Suppressor macrophage (primary cell): ENCODE measurements around the gene FCHSD1.
"Not testable (repeated sequence)": the region's sequence is repeated elsewhere in the genome, so short reads cannot be mapped to it uniquely, and the experiment has no call there.

ENCODE experiments used
- DNase-seq, 4 experiments: peaks; one replicate each; pipeline ENCODE4 v3.0.0-alpha.2; 2020 to 2022

The FCHSD1 gene

DNA sequence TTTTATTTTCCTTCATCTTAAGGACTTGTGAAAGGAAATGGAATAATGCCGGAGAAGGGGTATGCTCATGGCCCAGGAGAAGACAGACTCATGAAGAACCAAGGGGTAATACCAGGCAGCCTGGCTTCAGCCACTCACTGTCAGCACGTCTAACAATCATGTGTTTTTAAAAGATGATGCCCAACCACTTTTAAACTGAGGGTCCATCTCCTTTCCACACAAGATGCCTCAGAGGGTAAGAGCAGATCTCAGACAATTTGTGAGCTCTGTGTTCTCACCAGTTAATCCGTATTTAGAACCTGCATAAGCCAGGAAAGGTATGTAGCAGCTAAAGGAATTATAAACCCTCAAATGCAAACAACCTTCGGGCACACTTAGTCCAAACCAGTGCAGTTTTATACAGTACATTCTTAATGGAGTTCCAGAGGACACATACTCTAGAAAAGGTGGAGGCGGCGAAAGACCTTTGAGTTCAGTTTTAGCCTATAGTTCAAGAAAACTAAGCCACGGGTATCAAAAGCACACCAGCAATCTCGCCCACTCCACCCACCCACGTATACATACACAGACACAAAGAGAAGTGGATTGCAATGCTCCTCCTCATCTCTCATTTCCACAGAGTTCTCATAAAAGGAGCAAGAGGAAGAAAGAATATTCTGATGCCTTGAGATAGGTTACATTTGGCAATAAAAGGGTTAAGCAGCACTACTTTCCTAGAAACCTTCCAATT lies 35.1 kb downstream of the FCHSD1 start:
- DNase-seq: peak; percentile 49 to 75 (median 71)

DNA sequence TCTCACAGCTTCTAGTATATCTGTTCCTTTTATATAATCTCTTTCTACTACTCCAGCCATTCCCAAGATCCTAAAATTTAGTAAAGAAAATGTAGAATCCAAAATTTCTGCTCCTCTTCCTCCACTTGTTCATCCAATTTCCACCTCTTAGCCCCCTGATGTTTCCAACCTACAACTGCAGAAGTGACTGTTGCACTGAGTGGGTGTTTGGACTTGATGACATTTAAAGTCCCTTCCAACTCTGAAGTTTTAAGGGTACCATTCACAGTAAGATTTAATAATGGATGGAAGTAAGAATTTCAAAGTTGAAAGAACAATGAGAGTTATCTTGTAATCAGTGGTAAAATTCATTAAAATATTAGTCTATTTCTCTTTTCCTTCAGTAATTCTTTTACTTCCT lies 37.9 kb downstream of the FCHSD1 start:
- peak in 1 of 4 experiments; percentile 28 for DNase-seq

DNA sequence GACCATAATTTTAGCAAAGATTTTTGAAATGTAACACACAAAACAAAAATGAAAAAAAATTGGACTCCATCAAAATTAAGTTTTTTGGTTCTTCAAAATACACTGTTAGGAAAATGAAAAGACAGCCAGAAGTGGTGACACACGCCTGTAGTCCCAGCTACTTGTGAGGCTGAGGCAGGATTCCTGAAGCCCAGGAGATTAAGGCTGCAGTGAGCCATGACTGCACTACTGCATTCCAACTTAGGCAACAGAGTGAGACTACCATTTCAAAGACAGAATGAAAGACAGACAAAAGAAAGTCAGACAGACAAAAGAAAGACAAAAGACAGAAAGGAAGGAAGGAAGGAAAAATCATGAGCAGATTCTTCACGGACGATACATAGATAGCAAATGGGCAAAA lies 39.9 kb downstream of the FCHSD1 start:
- no peak for DNase-seq

DNA sequence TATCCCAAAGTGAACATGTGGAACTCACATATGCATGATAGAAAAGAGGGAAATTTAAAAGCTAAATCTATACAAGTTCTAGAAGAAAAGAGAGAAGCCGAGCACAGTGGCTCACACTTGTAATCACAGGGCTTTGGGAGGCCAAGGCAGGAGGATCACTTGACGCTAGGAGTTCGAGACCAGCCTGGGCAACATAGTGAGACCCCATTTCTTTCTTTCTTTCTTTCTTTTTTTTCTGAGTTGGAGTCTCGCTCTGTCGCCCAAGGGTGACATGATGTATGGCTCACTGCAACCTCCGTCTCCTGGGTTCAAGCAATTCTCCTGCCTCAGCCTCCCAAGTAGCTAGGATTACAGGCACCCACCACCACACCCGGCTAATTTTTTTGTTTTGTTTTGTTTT lies 41.3 kb downstream of the FCHSD1 start:
- DNase-seq: not testable (repeated sequence)

DNA sequence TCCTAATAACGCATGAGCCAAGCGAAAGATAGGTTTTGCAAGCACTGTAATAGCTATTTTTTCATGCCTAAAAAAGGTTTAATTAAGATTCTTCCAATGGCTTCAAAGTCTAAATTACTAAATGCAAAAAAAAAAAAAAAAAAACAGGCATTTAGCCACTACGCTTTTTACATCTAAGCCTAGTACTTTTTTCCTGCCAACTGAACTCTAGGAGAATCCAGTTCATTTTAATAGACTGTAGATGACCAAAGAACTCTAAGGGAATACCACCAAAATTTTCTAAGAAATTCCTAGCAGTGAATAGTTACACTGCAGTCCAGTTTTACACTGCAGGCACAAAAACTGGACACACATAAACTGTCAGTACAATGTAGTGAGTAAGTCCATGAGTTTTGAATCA lies 42.2 kb downstream of the FCHSD1 start:
- DNase-seq: no peak

DNA sequence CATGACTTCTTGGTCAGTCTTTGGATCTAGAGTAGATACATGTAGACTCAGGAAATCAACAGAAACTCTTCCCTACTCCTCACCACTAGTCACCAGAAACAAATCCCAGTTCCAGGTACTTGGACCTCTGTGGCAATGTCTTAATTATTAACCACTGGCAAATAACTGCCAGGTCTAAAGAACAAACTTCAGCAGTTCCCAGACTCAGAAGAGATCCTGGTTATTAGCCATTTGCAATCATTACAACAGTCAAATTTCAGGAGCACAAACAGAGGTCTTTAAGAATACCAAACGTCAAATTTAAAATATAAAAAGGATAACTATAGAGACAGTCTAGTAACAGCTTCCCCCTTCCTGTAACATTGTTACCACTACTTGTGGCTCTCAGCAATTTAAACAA lies 42.7 kb downstream of the FCHSD1 start:
- DNase-seq: no peak

DNA sequence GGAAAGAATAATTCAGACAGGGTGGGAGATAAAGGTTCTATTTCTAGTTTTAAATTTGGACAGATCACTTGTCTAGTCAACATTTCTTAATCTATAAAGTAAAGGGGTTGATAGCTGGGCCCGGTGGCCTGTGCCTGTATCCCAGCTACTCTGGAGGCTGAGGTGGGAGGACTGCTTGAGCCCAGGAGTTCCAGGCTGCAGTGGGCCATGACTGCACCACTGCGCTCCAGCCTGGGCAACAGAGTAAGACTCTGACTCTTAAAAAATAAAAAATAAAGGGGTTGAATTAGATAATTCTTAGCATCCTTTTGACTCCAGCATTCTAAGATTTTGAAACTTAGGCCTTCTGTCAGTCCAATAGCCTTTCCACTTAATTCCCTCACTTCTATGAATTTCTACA lies 43.2 kb downstream of the FCHSD1 start:
- DNase-seq: no peak

DNA sequence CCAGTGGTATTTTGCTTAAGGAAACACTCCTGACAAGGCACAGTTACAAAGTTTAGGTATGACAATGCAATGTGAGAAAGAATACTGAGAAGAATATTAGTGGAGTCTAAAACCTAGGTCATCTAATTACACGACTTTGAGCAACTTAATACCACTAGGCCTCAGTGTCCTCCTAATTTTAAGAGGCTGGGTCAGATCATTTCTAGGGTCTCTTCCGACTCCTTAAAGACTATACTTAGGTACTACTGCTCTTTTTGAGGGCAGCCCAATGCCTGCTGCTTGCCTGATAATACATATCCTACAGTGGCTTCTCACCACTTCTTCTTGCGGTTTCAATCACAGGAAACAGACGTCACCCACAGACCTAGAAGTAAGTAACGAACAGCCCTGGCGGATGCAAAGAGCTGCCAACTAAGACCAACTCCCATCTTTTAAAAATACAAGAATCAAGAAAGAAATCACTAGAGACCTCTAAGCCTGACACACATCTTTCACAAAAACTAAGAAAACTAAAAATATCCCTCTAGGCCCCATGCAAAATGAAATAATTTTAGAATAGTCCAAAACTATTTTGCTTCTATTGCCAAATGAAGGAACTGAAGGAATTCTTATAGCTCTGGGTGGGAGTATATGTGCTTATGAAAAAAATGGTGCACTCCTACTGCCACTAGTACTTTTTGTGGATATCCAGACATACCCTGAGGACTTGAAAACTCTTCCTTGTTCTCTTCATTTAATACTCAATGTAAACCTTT lies 45.5 kb downstream of the FCHSD1 start:
- DNase-seq: peak; percentile 80 to 91 (median 86)

DNA sequence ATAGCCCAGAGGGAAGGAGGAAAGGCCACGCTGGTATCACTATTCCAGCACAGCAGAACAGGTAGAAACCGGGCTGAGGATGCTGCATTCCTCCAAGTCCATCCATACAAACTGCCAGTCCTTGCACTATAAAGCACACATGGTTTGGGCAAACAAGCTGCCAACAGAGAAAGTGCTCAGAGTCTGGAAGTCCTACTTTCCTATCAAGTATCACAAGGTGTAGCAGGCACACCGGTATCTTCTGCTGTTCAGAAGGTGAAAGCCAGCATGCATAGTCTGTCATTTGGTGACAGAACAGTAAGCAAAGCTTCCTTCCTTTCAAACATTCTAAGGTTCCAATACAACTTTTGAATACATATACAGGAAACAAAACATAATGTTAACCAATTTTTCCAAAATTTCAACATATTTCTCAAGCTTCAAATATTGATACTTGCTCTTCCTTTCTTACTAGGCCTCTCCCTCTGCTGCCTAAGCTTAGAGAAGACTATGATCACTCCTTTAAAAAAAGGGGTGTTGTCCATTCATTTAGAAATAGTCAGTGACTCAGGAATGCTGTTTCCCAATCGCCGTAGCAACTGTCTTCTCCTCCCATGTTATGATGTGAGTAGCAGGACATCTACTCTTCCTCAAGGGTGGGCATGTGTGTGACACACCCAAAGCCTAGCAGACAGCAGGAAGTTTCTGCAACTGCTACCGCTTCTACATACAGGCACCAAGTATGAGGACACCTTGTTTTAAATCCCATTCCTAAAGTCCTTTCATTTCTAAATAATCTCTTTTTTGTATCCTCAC lies 47.1 kb downstream of the FCHSD1 start:
- DNase-seq: peak; percentile 89 to 97 (median 92)

DNA sequence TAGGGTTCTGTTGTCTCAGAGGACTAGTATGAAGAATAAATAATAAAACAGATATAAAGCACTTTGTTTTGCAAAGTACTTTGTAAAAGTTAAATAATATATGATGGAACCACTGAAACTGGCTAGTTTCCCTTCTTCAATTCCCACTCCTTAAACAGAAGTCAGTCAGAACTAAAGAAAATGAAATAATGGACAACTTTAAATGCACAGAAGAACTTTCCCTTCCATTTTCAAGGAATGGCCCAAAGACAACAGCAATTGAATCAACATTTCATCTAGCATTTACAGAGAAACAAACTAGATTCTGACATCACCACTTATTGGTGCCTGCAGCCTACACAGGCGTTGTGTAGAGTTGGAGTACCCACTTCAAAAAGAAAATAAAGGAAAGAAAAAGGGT lies 48.6 kb downstream of the FCHSD1 start:
- no peak for DNase-seq

DNA sequence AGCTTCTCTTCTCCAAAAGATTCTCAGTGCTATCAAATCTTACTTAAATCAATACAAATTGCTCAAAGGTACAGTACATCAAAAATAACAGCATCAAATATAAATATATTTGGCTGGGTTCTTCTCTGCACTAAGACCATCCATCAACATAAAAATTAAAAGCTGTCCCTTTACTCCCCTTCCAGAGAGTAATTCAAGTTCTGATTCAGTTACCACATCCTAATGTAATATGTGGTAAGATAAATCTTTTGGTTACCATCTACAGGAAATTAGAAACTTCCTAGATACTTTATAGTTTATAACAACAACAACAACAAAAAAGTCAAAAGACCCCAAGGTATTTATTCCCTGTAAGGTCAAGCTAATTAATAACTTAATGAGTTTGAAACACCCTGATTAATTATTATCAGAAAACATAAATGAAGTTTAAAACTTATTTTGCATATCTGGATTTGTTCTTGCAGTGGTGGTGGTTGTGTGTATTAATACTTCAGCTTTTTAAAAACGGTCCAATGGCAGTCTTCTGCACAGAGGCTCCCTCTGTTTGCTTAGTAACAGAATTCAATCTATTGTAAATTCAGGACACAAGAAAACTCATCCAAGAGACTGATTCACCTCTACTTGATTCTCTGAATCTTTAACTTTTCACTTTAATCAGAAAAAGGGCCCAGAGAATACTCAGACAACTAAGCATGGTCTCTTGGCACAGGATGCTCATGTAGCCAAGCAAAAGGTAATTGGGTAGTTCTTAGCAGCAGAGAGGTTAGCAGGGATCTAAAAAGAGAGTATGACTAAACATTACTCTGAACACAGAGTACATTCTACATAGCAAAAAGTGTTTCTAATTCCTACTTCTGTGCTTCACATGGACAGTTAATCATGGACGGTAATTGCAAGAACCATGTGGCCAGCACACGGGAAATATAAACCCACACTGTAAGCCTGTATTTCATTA lies 52.5 kb downstream of the FCHSD1 start:
- DNase-seq: no peak

DNA sequence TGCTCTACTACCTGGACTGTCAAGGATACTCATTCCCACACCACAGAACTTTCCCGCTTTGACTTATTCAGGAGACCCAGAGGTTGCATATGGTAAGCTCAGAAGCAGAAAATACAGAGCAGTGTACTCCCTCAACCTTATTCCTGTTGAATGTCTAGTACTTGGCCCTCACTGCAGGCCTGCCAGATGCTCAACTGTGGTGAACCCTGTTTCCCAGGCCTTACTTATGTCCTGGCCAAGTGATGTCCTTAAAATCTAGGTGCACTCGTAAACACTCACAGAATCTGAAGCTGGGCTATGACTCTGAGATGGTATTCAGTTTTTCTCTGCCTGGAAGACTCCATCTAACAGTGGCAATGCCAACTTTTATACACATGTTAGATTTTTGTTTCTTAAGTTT lies 53.4 kb downstream of the FCHSD1 start:
- DNase-seq: no peak

DNA sequence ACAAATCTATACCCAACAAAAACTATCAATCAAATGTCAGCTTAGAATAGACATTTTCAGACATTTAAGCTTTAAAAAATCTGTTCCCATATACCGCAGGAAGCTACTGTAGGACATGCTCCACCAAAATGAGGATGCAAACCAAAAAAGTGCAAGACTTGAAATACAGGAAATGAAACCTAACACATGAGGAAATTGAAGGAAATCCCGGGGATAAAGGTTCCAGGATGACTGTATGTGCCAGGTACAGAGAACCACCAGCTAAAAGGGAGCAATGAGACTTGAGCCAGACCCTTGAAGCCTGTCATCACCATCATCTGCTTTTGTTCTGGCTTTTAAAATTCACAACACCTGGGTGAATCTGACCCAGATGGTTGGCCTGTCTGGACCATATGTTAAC lies 53.8 kb downstream of the FCHSD1 start:
- DNase-seq: peak; percentile 27 to 68 (median 50)

DNA sequence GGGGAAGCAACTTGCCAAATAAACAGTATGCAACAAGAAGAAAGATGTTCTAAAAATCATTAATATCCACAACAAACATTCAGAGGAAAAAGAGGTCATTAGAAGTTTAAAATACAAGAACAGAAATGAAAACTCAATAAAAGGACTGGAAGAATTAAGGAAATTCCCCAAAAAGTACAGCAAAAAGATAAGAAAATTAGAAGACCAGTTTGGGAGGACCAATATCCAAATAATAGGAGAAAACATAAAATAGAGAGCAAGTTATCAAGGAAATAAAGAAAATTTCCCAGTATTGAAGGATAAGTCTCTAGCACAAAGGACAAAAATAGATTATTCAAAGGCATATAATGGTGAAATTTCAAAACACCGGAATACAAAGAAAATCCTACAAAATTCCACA lies 54.4 kb downstream of the FCHSD1 start:
- DNase-seq: no peak

DNA sequence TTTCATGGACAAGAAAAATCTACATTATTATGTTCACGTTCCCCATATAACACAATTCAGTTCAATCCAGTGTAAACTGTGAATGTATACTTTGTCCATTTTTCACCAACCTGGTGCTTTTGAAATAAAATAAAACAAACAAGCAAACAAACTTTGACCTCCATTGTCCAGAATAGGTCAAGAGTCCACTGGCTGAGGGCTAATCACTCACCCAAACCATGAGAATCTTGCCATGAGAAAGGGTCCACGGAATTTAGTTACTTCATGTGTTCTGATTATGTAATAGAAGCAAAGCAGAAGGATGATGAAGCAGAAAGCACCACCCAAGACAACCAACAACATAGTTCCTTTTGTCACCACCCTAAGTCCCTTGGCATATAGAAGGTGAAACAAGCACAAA lies 61.1 kb downstream of the FCHSD1 start:
- DNase-seq: peak; percentile 29 to 73 (median 56)
